GOT3 (cell line): Measurements from ENCODE around the gene LRRC27.
"Not testable (repeated sequence)": the region's sequence is repeated elsewhere in the genome, so short reads cannot be mapped to it uniquely, and the experiment has no call there.

ENCODE experiments used
- DNase-seq: peaks from one replicate; lab custom pipeline; 2025; ENCODE audit warnings: mixed read lengths; lab: John Stamatoyannopoulos, UW

Gene LRRC27

GRCh38 chr10:132331601-132332432 lies at the start of gene LRRC27:
LRRC27 (plus strand) TSS chr10:132332193; CDS start chr10:132333525, 1,332 bp downstream.
- peak; percentile 91 for DNase-seq

GRCh38 chr10:132282667-132283603 lies 49.1 kb upstream of the LRRC27 start:
- no peak for DNase-seq

DNA sequence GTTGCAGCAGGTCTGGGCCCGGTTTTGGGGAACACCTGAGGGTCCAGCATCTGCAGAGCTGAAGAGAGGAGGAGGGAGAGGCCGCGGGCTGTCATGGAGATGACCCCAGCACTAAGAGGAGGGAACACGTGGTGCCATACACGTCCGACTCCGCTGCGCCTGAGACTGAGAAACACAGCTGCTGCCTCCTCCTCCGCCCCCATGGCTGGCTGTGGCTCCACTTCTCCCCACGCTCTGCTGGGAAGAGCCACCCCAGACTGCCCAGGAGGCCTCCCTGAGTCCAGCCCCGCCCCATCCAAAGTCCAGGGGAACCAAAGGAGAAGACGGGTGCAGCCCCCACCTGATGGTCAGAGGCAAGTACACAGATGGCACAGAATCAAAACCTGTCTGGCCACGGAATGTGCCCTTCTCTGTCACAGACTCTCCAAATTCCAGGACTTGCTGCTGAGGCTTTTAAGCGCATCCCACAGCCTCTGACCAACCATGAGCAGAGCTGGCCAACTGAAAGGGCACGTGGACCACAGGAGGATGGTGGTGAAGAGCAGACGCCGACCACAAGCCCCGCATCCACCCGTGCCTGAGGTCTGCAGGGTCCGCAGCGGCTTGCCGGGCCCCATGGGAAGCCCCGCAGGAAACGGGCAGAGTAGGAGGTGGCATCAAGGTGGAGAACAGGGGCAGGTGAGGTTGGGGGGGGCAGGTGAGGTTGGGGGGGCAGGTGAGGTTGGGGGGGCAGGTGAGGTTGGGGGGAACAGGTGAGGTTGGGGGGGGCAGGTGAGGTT lies 48.2 kb upstream of the LRRC27 start:
- no peak for DNase-seq

DNA sequence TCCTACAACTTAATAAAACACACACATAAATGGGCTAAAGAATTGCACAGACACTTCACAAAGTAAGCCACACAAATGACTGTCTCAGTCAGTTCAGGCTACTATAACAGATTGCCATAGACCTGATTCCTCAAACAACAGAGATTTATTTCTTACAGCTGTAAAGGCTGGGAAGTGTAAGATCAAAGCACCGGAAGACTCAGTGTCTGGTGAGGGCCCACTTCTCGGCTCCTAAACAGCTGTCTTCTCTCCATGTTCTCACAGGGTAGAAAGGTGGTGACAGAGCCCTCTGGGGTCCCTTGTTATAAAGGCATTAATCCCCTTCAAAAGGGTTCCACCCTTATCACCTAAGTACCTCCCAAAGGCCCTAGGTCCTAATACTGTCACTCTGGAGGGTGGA lies 42.6 kb upstream of the LRRC27 start:
- no peak for DNase-seq

DNA sequence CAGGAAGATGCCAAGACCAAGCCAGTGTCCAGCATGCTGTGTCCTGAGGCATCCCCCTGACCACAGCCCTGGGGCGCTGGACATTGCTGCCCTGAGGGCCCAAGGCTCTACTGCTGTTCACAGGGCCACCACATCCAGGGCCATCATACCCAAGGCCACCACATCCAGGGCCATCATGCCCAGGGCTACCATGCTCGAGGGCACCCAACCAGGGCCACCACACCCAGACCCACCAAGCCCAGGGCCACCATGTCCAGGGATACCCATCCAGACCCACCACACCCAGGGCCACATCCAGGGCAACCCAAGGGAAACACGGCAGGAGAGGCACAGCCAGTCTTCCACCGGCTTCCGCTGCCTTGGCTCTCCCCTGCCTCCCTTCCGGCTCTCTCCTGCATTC lies 41.4 kb upstream of the LRRC27 start:
- DNase-seq, result no peak

- DNase-seq, result no peak
Measured at GRCh38 chr10:132291826-132292225, 40.2 kb upstream of the LRRC27 start.

DNA sequence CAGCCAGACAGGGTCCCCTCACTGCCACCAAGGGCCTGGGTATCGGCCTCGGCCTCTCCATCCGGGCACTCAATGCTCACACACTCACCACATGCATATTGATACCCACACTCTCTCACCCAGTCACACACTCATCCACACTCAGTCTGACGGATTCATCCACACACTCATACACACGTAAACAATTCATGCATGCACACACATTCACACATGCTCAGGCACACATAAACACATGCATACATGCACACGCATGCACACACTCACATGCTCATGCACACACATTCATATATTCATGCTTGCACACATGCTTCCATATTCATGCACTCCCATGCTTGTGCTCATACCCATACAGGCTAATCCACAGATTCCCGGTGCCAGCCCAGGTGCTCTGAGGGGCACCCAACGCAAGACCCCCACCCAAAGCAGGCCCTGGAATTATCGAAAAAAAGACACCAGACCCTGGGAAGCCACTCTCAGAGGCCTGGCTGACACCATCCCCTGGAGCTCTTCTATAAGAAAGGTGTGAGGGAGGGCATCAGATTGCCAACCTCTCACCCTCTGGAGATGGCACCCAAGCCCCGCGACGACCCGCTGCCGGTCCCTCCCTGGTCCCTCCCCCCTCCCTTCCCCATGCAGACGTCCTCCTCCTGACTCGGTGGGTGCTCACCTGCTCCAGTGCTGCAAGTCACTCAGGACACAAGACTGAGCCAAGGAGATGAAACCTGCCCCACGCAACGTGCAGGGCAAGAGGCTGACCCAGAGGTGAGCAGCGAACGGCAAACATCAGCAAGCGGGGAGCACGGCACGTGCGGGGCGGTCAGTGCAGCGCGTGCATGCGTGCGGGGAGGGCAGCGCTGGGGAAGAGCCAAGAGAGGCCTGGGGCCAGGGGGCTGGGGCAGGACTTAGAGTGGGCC lies 39.4 kb upstream of the LRRC27 start:
- DNase-seq, result no peak

DNA sequence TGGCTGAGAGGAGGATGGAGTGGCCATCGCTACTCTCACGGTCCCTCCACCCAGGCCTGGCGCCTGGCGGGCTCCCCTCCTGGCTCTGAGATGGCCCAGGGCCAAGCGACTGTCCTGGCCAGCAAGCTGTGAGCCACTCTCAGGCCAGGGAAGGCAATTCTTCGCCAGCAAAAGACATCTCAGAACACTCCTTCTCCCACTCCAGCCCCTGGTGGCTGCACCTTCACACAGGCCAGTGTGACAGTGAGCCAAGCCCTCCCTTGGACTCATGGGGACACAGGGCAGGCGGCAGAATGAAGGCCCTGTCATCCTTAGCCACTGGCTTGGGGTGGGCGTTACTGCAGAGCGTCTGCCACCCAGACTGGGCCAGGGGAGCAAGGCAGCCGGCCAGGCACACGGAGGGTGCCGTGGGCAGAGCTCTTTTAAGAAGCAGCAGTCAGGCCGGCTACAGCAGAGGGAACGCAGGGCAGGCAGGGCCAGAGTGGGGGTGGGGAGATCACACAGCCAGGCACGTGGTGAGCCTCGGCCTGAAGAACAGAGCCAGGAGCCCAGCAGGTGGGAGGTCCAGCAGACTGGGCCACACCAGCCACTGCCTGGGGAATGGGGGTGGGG lies 38.7 kb upstream of the LRRC27 start:
- no peak for DNase-seq

DNA sequence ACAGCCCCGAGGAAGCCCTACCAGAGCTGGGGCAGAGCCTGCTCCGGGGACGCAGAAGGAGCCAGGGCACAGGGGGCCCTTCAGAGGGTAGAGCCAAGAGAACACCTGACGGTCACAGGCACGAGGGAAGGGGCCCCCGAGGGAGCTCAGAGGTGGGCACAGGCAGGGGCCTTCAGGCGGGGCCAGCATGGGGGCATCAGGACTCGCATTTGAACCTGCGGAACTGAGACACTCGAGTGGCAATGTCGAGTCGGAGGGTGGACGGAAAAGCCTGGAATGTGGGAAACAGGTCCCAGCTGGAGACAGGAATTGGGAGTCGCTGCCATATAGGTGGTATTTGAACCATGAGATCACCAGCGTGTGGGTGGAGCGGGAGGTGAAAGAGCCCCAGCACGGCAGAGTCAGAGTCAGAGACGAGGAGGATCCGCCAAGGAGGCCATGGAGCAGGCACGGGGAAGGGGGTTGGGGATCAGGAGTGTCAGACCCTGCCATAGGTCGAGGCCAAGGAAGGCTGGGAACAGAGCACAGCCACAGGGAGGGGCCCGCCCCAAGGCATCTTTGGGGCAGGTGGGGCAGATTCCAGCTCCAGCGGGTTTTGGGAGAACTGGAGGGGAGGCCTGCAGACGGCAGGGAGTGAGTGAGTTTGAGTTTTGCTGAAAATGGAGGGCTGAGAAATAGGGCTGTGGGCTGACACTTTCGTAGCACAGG lies 38.0 kb upstream of the LRRC27 start:
- DNase-seq, result no peak

GRCh38 chr10:132294561-132295318 lies 37.3 kb upstream of the LRRC27 start:
- no peak for DNase-seq

DNA sequence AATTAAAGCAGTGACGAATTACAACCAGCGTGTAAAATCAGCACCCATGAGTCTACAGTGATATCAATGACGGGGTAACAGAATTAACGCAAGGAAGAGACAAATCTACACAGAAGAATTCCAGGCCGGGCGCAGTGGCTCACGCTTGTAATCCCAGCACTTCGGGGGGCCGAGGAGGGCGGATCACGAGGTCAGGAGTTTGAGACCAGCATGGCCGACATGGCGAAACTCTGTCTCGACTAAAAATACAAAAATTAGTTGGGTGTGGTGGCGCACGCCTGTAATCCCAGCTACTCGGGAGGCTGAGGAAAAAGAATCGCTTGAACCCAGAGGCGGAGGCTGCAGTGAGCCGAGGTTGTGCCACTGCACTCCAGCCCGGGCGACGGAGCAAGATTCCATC lies 36.5 kb upstream of the LRRC27 start:
- DNase-seq, result not testable (repeated sequence)

DNA sequence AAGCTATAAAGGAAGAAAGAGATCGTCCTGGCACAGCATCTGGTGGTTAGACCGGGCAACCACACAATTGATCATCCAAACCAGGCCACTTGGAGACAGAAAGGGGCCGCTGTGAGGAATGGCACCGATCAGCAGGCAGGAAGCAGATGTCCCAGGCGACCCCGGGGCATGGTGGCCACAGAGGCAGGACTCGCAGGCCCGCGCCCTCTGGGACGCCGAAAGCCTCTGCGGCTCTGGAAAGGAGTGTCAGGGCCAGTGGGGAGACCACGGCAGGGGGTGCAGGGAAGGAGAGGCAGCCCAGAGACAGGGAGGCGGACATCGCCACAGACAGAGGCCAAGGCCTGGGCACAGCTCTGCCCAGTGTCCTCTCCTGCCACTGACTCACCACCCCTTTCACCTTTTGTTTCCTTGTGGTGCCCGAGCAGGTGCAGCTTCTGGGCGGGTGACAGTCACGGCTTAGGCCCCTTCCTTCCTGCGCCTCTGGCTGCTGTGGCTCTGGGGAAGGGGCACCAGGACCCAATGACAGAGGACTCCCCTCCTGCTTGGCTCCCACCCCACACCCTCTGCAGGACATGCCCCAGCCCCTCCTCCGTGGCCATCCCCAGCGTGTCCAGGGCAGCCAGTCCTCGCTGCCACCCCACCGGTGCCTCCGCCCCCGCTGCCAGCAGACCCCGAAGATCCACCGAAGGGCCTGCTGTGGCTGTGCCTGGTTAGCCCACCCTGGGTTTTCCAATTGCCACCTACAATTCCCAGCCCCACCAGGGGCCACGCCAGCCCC lies 35.1 kb upstream of the LRRC27 start:
- DNase-seq, result no peak

DNA sequence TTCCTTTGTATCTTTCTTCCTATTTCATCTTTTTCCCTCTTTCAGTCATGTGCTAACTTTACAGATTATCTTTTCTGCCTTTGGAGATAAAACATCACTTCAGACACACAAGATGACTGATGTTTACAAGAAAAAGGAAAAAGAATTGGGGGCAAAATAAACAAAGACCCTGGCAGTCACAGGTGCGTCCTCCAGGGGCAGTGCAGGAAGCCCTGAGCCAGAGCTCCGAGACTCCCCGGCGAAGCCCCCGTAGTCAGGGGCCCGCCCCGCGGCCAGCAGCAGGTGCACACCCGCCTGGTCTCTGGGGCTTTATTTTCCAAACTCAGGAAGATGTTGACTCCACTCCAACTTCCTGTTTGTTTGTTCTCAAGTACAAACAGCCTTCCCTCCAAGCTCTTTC lies 34.5 kb upstream of the LRRC27 start:
- no peak for DNase-seq

DNA sequence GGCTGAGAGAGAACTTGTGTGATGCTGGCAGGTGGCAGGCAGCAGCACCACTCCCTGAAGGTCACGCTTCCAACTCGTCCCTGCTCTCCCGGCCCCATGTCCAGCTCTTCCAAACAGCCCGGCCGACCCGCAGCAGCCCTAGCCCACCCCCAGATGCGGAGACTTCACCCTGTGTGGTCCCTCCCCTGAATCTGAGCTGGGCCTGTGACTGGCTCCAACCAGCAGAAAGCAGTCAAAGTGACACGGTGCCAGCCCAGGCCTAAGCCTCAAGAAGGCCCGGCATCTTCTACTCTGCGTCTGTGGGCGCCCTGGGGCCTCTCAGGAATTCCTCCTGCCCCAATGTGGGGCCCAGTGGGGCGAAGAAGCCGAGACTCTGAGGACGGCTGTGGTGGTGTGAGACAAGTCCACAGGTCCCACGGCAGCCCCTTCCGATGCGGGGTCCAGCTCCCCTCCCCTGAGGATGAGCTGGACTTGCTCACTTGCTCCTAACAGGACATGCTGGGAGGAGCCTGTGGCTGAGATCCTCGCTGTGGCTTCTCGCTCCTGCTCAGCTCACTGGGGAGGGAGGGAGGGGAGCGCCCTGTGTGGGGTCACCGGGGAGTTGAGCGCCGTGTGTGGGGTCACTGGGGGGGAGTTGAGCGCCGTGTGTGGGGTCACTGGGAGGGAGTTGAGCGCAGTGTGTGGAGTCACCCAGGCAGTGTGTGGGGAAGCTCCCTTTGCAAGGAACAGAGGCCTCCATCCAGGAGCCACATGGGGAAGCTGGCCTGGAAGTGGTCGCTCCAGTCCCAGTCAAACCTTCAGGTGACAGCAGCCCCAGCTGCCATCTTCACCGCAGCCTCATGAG lies 33.7 kb upstream of the LRRC27 start:
- DNase-seq, result no peak

DNA sequence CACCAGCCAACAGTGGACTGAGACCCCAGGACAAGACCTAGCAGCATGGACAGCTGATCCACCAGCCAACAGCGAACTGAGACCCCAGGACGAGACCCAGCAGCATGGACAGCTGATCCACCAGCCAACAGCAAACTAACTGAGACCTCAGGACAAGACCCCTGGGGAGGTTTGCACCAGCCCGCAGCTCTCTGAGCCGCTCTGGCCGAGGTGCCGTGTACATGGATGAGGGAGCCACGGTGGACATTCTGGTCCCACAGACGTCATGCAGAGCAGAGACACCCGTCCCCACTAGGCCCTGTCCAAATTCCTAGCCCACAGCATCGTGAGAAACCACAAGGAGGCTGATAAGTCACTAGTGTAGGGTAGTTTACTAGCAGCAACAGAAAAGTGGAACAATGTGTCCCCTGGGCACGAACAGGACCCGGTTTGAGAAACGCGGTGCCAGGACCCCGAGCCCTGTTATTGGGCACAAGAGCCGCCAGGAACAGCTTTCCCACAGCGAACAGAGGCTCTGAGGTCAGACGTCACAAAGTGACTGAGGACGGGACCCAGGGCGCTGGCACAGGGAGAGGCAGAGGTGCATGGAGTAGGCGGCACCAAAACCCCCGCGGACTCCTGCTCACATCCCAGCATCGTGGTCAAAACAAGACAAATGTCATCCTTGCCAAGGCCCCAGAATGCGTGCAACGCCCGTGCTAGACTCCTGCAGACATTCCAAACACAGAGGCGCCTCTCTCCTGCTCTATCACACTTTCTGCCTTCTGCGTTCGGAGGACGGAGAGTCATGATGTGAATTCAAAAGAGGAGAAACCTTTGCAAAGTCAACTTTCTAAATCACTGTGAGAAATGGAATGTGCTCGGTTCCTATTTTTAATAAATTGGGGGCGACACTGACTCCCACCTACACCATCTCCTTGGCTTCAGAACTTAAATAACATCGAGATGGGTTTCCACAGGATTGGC lies 32.3 kb upstream of the LRRC27 start:
- DNase-seq, result no peak

- no peak for DNase-seq
Measured at GRCh38 chr10:132300582-132300981, 31.4 kb upstream of the LRRC27 start.
